ENCODE data around the gene IGF1.

GRCh38 chr12:102437511-102437910 is 42.9 kb downstream of the IGF1 start:
- TF ChIP-seq POLR2AphosphoS5 (IDR thresholded peaks at IDR 0.05; ENCODE audit: low read depth, low read length) (no peak), REST (IDR thresholded peaks at IDR 0.05; ENCODE audit: insufficient read depth in 1 of 2, low read depth in 2 of 2, low read length in 2 of 2) (no peak)

All from PFSK-1 (cell line).